ENCODE measurements around the gene CKLF.

DNA sequence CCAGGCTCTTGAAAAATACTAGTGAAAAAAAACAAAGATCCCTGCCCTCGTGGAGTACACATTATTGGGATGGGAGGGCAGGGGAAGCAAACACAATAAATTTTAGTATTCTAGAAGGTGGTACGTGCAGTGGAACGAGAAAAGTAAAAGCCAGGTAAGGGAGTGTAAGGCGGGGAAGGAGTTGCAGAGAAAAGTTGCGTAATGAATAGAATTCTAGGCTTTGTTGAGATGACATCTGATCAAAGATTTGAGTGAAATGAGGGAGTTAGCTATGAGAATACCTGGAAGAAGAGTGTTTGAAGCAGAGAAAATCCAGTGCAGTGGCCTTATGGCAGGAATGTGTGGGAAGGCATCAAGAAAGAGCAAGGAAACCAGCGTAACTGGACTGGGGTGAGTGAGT is 2.1 kb downstream of the CKLF start:
- TF ChIP-seq POLR2A (IDR thresholded peaks at IDR 0.05; ENCODE audit: low read length) (no peak), GATA1 (IDR thresholded peaks at IDR 0.05; ENCODE audit: low read depth, low read length) (no peak)
